Left ventricle myocardium superior (tissue), 1 donor: ENCODE data around the gene CUEDC2. TPM values are rescaled to one million over a fixed set of nuclear protein-coding genes. Genes with fewer than 3 reads are reported as not detected.

ENCODE experiments used
- ATAC-seq: fragments of 200-7000 bp; cut with Tn5 transposase; one replicate; pipeline ENCODE4 v1.9.1; 2020; ENCODE audit warnings: mild to moderate bottlenecking, moderate library complexity
- DNase-seq: peaks from one replicate; pipeline ENCODE4 v3.0.0-alpha.2; 2020
- intact Hi-C: fragments of 100-400 bp; cut with micrococcal nuclease; formaldehyde crosslinking; loops from one replicate; pipeline ENCODE4 v1.11.0; 2022
- microRNA-seq: library from miRNA; unstranded; fragments of <30 nt; microRNA quantifications from one replicate; pipeline ENCODE4 v1.2.0, GENCODE V29; 2020; ENCODE audit warnings: borderline number of aligned reads
- total RNA-seq: library from RNA; stranded (reverse); fragmentation: NEBNext Ultra II Directional; extraction: Animal tissue kit (Norgen Biotek cat#: 25700); gene quantifications from one replicate; pipeline ENCODE4 v1.2.1, GENCODE V29; 2021
- donor health status: DM: no; HTN: yes; CAD: no; lungs with severe emphysema.

CUEDC2 gene
- total RNA-seq, 1 donor from 2014 or later = 78.3 TPM

- intact Hi-C loops = no loop called here
- peak; percentile 59 for ATAC-seq
- no peak for DNase-seq
Measured at GRCh38 chr10:102384606-102385429, 47.6 kb downstream of the CUEDC2 start.

DNA sequence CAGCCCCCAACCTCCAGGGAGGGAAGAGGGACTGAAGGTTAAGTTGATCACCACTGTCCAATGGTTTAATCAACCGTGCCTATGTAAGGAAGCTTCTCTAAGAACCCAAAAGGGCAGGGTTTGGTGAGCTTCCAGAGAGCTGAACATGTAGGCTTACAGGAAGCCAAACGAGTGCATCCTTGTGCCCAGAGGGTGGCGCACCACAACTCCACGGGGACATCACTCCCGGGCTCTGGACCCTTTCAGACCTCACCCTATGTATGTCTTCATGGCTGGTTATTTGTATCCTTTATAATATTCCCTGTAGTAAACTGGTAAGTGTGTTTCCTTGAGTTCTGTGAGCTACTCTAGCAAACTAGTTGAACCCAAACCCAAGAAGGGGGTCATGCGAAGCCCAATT lies 48.3 kb downstream of the CUEDC2 start:
- DNase-seq (no peak), ATAC-seq (no peak)
- intact Hi-C loops = no loop called here

DNA sequence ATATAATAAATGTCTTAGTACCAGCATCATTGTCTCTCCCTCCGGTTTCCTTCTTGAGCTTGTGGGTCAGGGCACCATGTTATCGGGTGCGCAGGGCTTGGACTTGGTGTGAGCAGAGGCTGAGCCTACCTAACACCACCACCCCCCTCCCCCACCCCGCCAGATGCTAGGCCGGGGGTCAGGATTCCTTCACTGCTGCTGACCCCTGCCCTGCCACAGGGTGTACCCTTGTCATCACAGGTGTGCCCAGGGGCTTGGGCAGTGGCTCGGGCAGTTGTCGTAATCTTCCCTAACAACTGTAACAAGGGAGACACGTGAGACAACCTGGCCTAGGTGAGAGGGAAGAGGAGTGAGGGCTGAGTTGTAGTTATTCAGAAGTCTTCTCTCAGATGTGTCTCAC lies 49.5 kb downstream of the CUEDC2 start:
- intact Hi-C loops = no loop called here
- ATAC-seq = no peak
- no peak for DNase-seq

- DNase-seq = no peak
- no peak for ATAC-seq
Measured at GRCh38 chr10:102381983-102382382, 50.4 kb downstream of the CUEDC2 start.

DNA sequence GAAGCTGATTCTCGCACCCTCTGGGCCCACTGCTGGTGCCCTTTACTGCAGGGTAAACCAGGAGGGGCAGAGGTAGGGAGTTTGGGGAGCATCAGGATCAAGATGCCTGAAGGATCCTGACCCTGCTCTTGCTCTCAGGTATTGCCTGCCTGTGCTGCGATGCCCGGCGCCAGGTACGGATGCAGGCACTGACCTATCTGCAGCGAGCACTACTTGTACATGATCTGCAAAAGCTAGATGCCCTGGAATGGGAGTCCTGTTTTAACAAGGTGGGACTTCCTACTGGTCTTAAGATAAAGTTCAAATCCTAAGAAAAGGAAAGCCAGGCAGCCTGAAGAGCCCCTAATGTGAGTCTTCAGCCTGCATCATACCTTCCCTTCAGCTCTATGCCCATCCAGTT lies 53.0 kb downstream of the CUEDC2 start:
- intact Hi-C loops = no loop called here
- ATAC-seq (no peak), DNase-seq (no peak)

More at GRCh38 chr10:102381983-102382382, 50.4 kb downstream of the CUEDC2 start:
- intact Hi-C loops = no loop called here

DNA sequence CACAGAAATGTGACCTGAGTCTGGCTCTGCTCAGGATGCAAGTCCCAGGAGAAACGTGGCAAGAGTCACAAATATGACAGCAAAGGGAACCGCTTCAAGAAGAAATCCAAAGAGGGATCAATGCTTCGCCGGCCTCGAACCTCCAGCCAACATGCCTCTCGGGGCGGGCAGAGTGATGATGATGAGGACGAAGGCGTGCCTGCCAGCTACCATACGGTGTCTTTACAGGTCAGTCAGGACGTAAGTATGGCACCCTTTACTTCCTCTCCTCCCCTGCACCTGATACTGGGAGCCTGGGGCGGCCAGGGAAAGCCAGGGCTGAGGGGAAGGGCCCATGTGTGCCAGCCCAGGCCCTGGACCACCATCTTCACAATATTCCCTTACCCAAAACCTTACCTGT lies 55.5 kb downstream of the CUEDC2 start:
- intact Hi-C loops = no loop called here
- no peak for ATAC-seq
- DNase-seq = no peak

DNA sequence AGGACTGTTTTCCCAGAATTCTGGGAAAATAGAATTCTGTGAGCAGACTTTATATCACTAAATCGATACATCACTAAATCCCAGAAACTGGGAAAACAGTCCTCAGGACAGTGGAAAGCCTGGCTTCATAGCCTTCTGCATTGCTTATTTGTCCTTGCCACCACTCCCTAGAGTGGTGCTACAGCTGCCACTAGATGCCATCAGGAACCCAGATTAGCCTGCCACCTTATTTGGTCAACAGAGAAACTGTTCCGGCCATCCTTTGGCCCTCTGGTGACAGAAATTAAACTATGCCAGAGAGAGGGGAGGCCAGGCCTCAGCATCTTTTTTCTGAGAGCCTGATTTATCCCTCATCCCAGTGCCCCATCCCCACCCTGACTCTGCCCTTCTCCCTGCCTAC lies 56.5 kb downstream of the CUEDC2 start:
- no peak for ATAC-seq
- DNase-seq = no peak
- intact Hi-C loops = no loop called here

DNA sequence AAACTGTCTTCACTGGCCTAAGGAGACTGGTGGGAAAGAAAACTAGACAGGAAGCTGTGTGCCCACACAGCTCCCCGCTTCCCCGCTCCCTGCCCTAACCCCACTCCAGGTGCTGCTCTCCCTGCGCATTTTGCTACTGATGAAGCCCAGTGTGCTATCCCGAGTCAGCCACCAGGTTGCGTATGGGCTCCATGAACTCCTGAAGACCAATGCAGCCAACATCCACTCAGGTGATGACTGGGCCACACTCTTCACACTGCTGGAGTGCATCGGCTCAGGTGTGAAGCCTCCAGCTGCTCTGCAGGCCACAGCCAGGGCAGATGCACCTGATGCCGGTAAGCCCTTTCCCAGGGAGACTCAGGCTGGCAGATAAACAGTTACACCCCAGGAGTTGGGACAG lies 57.1 kb downstream of the CUEDC2 start:
- DNase-seq (no peak), ATAC-seq (no peak)
- intact Hi-C loops = no loop called here

Small RNA genes within 50 kb of the gene (microRNA-seq; reads per million reads assigned to microRNA genes)
- 421 reads per million, percentile 64 among the genes with 10 or more reads in this experiment for gene MIR146B

Other genes starting within 250 kb of the CUEDC2 start
- not detected for gene ELOVL3, start 206.3 kb downstream of the CUEDC2 start, total RNA-seq
- gene PITX3, start 191.1 kb downstream of the CUEDC2 start, total RNA-seq = 1.1 TPM
- 41.7 TPM for gene GBF1, start 187.0 kb downstream of the CUEDC2 start, total RNA-seq
- gene NFKB2, start 36.9 kb downstream of the CUEDC2 start, total RNA-seq = 11.3 TPM
- 0.50 TPM for gene PSD, start 13.8 kb downstream of the CUEDC2 start, total RNA-seq
- gene FBXL15, start 11.7 kb downstream of the CUEDC2 start, total RNA-seq = 9.1 TPM
- gene C10orf95, start 19.0 kb upstream of the CUEDC2 start, total RNA-seq = not detected
- 101 TPM for gene ACTR1A, start 70.1 kb upstream of the CUEDC2 start, total RNA-seq
- 8.0 TPM for gene SUFU, start 71.4 kb upstream of the CUEDC2 start, total RNA-seq
- gene TRIM8, start 211.9 kb upstream of the CUEDC2 start, total RNA-seq = 117 TPM